Breast epithelium (tissue), 4 donors: ENCODE data around the gene LAMA4. TPM values are rescaled to one million over a fixed set of nuclear protein-coding genes. Genes with fewer than 3 reads are reported as not detected.

Experiments
- DNase-seq, 2 donors: peaks; one replicate each; pipeline ENCODE4 v3.0.0-alpha.2; 2019; ENCODE audit warnings: low spot score in 2 of 2
- H3K27ac ChIP-seq, 2 donors: fragments of 200-600 bp; sonication (generic) in 1 of 2; one replicate each; pipeline ENCODE4 v1.5.1; 2016 to 2019; ENCODE audit warnings: mild to moderate bottlenecking in 1 of 2
- H3K27me3 ChIP-seq, 2 donors: fragments of 200-600 bp; sonication (generic) in 1 of 2; one replicate each; pipeline versions ENCODE4 v1.5.1 to v1.6.0; 2017 to 2019; ENCODE audit warnings: control low read depth in 1 of 2, mild to moderate bottlenecking in 1 of 2
- H3K36me3 ChIP-seq: fragments of 200-600 bp; one replicate; pipeline ENCODE4 v1.5.1; 2019
- H3K4me1 ChIP-seq, 2 donors: fragments of 200-600 bp; sonication (generic); one replicate each; pipeline ENCODE4 v1.5.1; 2016 to 2019; ENCODE audit warnings: control low read depth in 1 of 2
- H3K4me3 ChIP-seq, 3 donors: fragments of 200-600 bp; sonication (generic); 1 replicate in 2 of 3; 2 replicates in 1 of 3; pipeline ENCODE4 v1.5.1; 2016 to 2019; ENCODE audit warnings: mild to moderate bottlenecking in 3 of 3, moderate library complexity in 2 of 3
- H3K9me3 ChIP-seq, 2 donors: fragments of 200-600 bp; sonication (generic) in 1 of 2; one replicate each; pipeline ENCODE4 v1.5.1; 2016 to 2019; ENCODE audit warnings: control low read depth in 1 of 2
- CTCF ChIP-seq, 3 donors: fragments of 450-650 bp; IDR thresholded peaks; one replicate each; pipeline ENCODE4 v1.5.1; 2016 to 2017; ENCODE audit warnings: antibody characterized with exemption in 3 of 3, mild to moderate bottlenecking in 3 of 3, moderate library complexity in 3 of 3
- POLR2A ChIP-seq: fragments of 450-650 bp; IDR thresholded peaks from one replicate; pipeline ENCODE4 v1.6.1; 2016; ENCODE audit warnings: antibody characterized with exemption, mild to moderate bottlenecking, moderate library complexity
- POLR2AphosphoS5 ChIP-seq, 3 donors: sonication (generic); formaldehyde crosslinking; IDR thresholded peaks; one replicate each; pipeline ENCODE4 v1.6.1; 2017; ENCODE audit warnings: antibody characterized with exemption in 3 of 3
- intact Hi-C: fragments of 100-400 bp; cut with DNase I; formaldehyde crosslinking; loops from one replicate; pipeline ENCODE4 v1.15.1; 2023; ENCODE audit warnings: low total_unique reads
- total RNA-seq, 3 donors: library from RNA; depleted of rRNA; stranded (reverse); fragments of >200 nt; gene quantifications; one replicate each; pipeline ENCODE4 v1.1.0, GENCODE V29; 2016

LAMA4 gene
- total RNA-seq, 3 donors from 2014 or later, result 54.0 to 142 (median 129) TPM

GRCh38 chr6:112085286-112086065 is 168.9 kb downstream of the LAMA4 start:
- no peaks in the 10 kb centered on the region for H3K27me3 ChIP-seq
- no peak for DNase-seq
- no peaks in the 10 kb centered on the region for H3K36me3 ChIP-seq
- H3K4me1 ChIP-seq, result no peaks in the 10 kb centered on the region
- intact Hi-C loops, result no loop called here
- H3K27ac ChIP-seq, result no peak overlapping the region
- TF ChIP-seq POLR2AphosphoS5 (IDR thresholded peaks at IDR 0.05), result no peak
- no peak for TF ChIP-seq POLR2A
- TF ChIP-seq CTCF (IDR thresholded peaks at IDR 0.05), result no peak
- H3K4me3 ChIP-seq, result no peak overlapping the region
- no peaks in the 10 kb centered on the region for H3K9me3 ChIP-seq

GRCh38 chr6:112081569-112081968 is 172.8 kb downstream of the LAMA4 start:
- intact Hi-C loops, result no loop called here
- Histone ChIP-seq H3K4me1 (no peaks in the 10 kb centered on the region), H3K36me3 (peaks cover 6% of the 10 kb centered on the region), H3K9me3 (no peaks in the 10 kb centered on the region), H3K27me3 (no peaks in the 10 kb centered on the region), H3K27ac (no peak overlapping the region), H3K4me3 (no peak overlapping the region)
- DNase-seq, result no peak
- TF ChIP-seq POLR2A (no peak), CTCF (IDR thresholded peaks at IDR 0.05) (no peak), POLR2AphosphoS5 (IDR thresholded peaks at IDR 0.05) (no peak)

- intact Hi-C loops, result no loop called here
- no peaks in the 10 kb centered on the region for H3K36me3 ChIP-seq
- no peak for DNase-seq
Observed at GRCh38 chr6:112066606-112067005, 187.8 kb downstream of the LAMA4 start.

GRCh38 chr6:112065426-112065986 is 188.9 kb downstream of the LAMA4 start:
- intact Hi-C loops, result no loop called here
- Histone ChIP-seq H3K4me3 (no peak overlapping the region), H3K27me3 (no peaks in the 10 kb centered on the region), H3K4me1 (no peaks in the 10 kb centered on the region), H3K27ac (no peak overlapping the region), H3K9me3 (no peaks in the 10 kb centered on the region), H3K36me3 (no peaks in the 10 kb centered on the region)
- DNase-seq, result no peak
- no peak for TF ChIP-seq POLR2A
- TF ChIP-seq POLR2AphosphoS5 (IDR thresholded peaks at IDR 0.05), result no peak
- no peak for TF ChIP-seq CTCF (IDR thresholded peaks at IDR 0.05)

More at GRCh38 chr6:112066606-112067005, 187.8 kb downstream of the LAMA4 start:
- no peak overlapping the region for H3K4me3 ChIP-seq
- H3K9me3 ChIP-seq, result no peaks in the 10 kb centered on the region
- H3K27ac ChIP-seq, result no peak overlapping the region
- TF ChIP-seq CTCF (IDR thresholded peaks at IDR 0.05), result no peak
- no peak for TF ChIP-seq POLR2AphosphoS5 (IDR thresholded peaks at IDR 0.05)
- TF ChIP-seq POLR2A, result no peak
- no peaks in the 10 kb centered on the region for H3K27me3 ChIP-seq
- no peaks in the 10 kb centered on the region for H3K4me1 ChIP-seq

- Histone ChIP-seq H3K27ac (no peak overlapping the region), H3K9me3 (no peaks in the 10 kb centered on the region), H3K4me1 (no peaks in the 10 kb centered on the region), H3K36me3 (no peaks in the 10 kb centered on the region), H3K4me3 (no peak overlapping the region), H3K27me3 (no peaks in the 10 kb centered on the region)
- no peak for DNase-seq
- no peak for TF ChIP-seq POLR2A
- no peak for TF ChIP-seq CTCF (IDR thresholded peaks at IDR 0.05)
- TF ChIP-seq POLR2AphosphoS5 (IDR thresholded peaks at IDR 0.05), result no peak
- intact Hi-C loops, result no loop called here
Observed at GRCh38 chr6:112062966-112063365, 191.4 kb downstream of the LAMA4 start.
